GM21528 (cell line): ENCODE data around the gene DPH1.

Source experiments
- ATAC-seq: cut with Tn5 transposase; IDR thresholded peaks from one replicate; pipeline ENCODE4 v1.9.1; 2021; ENCODE audit warnings: mild to moderate bottlenecking, moderate library complexity; ENCODE audit not compliant: unreplicated experiment, low FRiP score

DPH1 gene

DNA sequence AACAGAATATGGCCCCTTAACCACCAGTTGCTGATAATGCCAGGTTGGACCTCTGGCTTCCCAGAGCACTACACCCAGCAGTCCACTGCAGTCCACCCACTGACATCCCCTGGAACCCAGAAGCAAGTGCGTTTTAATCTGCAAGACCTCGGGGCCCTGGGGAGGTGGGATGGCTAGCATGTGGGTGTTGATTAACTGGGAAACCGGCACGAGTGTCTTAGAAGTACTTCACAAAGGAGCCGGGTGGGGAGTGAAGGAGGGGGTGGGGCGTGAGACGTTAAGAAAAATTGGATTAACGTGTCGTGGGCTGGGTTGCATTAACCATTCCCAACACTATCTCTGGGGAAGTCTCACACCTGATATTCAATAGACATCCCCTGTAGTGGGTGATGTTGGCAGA lies 18.9 kb downstream of the DPH1 start:
- no peak for ATAC-seq

DNA sequence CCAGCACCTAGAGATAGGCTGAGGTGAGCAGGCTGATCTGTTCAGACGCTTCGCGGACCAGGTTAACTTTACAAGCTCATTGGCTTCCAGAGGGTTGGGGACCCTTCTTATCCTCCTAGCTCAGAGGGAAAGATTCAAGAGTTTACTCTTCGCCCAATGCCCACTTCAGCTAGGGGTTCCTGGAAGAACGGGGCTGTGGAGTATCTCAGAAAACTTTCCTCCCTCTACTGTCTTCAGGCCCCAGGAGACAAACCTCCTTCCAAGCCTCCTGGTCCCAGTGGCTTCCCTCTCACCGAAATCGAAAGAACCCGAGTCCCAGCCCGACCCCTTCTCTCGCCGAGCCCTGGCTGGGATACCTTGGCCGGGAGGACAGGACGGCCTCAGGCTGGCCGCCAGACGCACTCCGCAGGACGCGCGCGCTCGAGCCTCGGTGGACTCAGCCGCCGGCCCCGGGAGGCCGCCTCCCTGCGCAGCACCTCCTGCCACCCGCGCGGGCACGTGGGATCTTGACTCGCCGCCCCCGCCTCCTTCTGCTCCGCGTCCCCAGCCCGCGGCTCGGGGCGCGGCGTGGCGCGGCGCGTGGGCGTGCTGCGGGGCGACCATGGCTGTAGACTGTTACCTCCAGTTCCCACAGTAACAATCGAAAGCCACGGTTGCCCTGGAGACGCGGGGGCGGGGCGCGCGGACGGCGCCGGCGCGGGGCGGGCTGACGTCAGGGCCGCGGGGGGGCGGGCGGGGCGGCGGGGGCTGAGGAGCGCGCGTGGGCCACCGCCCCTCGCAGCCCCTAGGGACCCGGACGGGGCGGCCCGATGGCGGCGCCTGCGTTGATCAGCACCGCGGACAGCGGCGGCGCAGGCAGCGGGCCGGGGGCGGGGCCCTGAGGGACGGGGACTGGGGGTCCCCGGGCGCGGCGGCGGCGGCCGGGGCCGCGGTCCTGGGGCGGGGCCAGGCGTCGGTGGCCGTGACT lies 19.7 kb downstream of the DPH1 start:
- ATAC-seq = peak; percentile 41

DNA sequence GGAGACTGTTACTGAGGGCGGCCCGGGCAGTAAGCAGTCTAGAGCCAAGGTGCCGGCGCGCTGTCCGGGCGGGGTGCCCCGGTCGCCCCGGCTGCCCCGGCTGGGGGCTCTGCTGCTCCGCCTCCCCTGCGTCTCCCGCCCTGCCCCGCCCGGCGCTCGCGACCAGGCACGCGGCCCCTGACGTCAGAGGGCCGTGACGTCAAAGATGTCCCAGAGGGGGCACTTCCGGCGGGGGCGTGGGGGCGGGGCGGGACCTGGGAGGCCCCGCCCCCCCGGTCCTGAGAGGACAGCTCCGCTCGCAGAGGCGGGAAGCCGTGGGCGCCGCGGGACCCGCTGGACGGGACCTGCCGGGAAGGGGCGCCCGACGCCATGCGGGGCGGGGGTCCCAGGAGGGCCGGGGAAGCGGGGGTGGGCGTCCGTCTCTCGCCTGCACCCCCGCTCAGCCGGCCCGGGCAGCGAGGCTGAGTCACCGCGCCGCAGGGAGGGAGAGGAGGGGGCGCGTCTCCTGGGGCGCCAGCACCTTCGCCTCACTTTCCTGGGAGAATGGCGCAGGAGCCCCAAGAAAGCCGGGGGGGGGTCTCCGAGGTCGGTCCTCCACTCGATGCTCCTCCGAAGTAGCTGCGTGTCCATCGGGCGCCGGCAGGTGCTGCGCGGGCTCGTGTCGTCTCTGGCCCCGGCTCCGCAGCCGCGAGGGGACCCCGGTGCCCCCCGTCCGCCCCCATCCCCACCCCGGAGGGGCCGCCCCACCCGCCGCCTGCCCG lies 20.5 kb downstream of the DPH1 start:
- peak; percentile 11 for ATAC-seq

DNA sequence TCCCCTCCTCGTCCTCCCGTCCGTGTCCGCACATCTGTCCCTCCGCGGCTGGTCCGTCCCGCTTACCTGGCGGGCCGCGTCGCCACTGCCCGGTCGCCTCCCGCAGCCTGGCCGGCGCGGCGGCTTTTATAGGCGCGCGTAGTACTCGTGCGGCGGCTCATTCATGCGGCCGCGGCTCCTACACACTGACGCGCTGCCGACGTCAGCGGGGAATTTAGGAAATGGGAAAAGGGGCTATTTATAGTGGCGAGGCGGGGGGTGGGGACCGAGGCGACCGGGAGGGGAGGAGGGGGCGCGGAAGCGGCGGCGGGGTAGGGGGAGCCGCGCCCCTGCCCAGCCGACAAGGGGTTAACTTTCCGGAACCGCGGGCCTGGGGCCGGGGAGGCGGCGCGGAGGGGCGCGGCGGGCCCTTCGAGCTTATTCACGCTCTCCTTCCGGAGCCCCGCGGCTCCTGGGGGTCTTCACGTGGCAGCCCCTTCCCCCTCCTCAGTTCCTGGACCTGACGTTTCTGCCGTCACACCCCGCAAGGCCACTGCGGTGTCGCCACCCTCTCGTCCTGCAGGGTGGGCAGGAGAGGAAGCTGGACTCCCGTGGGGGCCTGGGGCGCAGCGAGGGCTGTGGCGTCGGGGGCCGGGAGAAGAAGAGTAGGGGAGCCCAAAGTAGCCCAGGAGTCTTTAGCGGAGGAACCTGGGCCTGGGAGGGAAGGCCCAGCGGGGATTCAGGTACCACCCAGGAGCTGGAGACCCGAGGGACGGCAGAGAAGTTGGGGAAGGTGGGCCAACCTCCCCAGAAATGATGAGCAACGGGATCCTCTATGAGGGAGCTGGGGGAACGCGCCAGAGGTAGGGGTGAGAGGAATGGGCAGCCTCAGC lies 21.3 kb downstream of the DPH1 start:
- ATAC-seq = no peak

DNA sequence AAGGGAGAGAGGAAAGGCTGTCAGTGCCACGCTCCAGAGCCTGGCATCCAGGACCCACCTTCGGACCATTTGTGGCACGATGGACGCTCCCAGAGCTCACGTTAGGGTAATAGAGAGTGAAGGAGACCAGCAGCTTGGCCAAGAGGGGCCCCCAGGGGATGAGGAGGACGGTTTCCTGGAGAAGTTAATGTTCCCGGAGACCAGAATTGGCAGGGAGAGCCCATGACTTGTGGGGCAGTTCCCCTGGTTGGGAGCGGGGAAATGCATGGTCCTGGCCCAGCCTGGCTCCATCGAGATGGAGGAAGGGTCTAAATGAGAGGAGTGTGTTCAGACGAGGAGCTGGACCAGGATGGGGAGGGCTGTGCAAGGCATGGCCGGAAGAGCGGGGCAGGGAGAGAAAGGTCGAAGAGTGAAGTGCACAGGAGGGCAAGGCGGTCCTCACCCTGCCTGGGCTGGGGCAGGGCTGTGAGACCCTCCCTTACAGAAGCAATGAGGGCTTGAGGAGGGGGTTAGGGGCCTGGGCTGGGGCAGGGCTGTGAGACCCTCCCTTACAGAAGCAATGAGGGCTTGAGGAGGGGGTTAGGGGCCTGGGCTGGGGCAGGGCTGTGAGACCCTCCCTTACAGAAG lies 22.1 kb downstream of the DPH1 start:
- ATAC-seq = no peak

DNA sequence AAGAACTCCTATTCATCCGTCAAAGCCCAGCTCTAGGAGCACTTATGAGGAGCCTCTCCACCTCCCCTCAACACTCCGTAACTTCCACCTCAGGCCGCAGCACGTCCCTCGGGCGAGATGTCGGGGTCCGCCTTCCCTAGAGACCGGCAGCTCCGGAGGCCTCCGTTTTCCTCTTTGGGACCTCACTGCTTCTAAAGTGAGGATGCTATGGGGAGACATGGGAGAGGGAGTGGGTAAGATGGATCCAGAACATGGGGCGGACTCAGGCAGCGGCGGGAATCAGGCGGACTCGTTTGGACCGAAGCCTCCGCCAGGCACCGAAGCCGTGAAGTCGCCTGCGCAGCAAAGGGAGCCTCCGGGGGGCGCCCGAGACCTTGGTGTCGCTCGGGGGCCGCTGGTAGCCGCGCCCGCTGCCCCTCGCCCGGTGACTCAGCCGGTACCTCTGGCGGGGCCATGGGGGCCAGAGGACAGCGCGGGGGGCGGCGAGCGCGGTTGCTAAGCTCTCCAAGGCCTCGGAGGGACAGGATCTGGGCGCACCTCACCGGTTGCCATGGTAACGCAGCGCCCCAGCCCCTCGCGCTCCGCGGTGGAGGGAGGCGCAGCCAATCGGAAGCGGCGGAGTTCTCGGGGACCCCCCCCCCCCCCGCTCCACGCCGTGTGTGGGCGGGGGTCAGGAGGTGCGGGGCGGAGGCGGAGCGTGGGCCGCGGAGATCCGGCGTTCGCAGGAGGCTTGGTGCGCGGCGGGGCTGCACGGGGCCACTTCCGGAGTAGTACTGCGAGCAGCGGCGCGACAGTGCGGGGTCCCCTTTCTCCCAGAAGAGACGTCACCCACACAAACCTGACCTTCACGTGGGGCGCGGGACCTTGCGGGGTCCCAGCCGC lies 23.7 kb downstream of the DPH1 start:
- no peak for ATAC-seq

DNA sequence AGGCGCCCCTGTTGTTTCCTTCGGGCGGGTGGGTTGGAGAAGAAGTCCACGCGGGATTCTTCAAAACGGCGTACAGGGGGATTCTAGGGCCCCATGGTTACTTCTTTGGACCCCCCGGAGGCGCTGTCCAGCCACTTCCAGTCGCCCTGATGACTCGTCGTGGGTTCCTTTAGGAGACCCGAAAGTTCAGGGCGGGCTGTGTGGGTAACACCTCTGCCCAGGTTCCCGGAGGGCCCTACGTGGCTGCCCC lies 24.2 kb downstream of the DPH1 start:
- no peak for ATAC-seq

DNA sequence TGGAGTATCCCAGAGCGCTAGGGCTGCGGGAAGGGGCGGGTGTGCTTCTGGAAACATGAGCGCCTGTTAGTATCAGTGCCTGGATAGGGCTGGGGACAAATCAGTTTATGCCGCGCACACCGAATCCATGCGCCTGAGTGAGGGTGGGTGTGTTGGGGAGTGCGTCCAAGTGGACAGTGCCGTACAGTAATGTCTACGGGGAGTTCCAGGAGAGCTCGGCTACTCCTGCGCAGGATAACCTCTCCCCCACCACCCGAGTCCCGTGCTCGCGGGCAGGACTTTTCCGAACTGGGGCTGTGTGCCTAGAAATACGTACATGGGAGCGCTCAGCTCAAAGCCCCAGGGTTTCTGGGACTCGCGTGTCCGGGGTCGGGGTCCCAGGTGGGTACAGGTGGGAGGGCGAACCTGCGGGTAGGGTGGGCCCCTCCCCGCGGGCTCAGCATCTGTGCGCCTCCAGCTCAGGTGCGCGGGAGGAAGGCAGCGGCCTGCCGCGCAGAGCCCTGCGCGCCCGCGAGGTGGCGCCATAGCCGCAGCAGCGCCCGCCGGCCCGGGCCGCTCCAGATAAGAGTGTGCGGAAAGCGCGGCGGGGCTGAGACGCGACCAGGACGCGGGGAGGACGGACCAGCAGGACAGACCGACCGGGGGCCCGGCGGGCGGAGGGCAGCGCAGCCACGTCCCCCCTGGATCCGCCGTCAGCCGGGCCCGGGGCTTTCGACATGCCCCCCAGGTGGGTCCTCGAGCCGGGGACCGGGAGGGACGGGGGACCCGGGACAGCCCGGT lies 24.7 kb downstream of the DPH1 start, which contains the start of gene HIC1:
HIC1 (plus strand) TSS at position 592 of the 780 bp plus-strand sequence. CDS start 1,588 bp downstream, outside the sequence.
- peak; percentile 30 for ATAC-seq

DNA sequence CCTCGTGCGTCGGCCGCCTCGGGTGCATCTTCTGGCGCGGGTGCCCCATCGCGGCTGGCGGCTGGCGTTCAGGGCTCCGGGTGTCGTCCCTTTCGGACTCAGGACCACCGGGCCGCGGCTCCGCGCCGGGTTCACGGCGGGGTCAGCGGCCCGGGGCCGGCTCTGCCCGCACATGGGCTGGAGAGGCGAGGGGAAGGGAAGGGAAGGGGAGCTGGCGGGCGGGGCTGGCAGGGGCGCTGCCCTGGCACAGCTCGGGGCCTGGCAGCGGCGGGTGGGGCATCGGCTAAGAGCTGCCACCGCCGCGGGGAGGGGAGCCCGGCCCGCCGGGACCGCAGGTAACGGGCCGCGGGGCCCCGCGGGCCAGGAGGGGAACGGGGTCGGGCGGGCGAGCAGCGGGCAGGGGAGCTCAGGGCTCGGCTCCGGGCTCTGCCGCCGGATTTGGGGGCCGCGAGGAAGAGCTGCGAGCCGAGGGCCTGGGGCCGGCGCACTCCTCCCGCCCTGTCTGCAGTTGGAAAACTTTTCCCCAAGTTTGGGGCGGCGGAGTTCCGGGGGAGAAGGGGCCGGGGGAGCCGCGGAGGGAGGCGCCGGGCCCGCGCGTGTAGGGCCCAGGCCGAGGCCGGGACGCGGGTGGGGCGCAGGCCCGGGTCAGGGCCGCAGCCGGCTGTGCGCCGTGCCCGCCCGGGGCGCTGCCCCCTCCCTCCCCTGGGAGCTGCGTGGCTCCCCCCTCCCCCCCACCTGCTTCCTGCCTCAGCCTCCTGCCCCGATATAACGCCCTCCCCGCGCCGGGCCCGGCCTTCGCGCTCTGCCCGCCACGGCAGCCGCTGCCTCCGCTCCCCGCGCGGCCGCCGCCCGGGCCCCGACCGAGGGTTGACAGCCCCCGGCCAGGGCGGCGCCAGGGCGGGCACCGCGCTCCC lies 25.6 kb downstream of the DPH1 start:
- no peak for ATAC-seq

DNA sequence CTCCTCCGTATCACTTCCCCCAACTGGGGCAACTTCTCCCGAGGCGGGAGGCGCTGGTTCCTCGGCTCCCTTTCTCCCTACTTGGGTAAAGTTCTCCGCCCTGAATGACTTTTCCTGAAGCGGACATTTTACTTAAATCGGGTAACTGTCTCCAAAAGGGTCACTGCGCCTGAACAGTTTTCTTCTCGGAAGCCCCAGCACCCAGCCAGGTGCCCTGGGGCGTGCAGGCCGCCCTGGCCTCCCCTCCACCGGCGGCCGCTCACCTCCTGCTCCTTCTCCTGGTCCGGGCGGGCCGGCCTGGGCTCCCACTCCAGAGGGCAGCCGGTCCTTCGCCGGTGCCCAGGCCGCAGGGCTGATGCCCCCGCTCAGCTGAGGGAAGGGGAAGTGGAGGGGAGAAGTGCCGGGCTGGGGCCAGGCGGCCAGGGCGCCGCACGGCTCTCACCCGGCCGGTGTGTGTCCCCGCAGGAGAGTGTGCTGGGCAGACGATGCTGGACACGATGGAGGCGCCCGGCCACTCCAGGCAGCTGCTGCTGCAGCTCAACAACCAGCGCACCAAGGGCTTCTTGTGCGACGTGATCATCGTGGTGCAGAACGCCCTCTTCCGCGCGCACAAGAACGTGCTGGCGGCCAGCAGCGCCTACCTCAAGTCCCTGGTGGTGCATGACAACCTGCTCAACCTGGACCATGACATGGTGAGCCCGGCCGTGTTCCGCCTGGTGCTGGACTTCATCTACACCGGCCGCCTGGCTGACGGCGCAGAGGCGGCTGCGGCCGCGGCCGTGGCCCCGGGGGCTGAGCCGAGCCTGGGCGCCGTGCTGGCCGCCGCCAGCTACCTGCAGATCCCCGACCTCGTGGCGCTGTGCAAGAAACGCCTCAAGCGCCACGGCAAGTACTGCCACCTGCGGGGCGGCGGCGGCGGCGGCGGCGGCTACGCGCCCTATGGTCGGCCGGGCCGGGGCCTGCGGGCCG lies 26.5 kb downstream of the DPH1 start:
- no peak for ATAC-seq

DNA sequence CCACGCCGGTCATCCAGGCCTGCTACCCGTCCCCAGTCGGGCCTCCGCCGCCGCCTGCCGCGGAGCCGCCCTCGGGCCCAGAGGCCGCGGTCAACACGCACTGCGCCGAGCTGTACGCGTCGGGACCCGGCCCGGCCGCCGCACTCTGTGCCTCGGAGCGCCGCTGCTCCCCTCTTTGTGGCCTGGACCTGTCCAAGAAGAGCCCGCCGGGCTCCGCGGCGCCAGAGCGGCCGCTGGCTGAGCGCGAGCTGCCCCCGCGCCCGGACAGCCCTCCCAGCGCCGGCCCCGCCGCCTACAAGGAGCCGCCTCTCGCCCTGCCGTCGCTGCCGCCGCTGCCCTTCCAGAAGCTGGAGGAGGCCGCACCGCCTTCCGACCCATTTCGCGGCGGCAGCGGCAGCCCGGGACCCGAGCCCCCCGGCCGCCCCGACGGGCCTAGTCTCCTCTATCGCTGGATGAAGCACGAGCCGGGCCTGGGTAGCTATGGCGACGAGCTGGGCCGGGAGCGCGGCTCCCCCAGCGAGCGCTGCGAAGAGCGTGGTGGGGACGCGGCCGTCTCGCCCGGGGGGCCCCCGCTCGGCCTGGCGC lies 27.3 kb downstream of the DPH1 start:
- no peak for ATAC-seq

DNA sequence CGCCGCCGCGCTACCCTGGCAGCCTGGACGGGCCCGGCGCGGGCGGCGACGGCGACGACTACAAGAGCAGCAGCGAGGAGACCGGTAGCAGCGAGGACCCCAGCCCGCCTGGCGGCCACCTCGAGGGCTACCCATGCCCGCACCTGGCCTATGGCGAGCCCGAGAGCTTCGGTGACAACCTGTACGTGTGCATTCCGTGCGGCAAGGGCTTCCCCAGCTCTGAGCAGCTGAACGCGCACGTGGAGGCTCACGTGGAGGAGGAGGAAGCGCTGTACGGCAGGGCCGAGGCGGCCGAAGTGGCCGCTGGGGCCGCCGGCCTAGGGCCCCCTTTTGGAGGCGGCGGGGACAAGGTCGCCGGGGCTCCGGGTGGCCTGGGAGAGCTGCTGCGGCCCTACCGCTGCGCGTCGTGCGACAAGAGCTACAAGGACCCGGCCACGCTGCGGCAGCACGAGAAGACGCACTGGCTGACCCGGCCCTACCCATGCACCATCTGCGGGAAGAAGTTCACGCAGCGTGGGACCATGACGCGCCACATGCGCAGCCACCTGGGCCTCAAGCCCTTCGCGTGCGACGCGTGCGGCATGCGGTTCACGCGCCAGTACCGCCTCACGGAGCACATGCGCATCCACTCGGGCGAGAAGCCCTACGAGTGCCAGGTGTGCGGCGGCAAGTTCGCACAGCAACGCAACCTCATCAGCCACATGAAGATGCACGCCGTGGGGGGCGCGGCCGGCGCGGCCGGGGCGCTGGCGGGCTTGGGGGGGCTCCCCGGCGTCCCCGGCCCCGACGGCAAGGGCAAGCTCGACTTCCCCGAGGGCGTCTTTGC lies 28.0 kb downstream of the DPH1 start:
- ATAC-seq = no peak

DNA sequence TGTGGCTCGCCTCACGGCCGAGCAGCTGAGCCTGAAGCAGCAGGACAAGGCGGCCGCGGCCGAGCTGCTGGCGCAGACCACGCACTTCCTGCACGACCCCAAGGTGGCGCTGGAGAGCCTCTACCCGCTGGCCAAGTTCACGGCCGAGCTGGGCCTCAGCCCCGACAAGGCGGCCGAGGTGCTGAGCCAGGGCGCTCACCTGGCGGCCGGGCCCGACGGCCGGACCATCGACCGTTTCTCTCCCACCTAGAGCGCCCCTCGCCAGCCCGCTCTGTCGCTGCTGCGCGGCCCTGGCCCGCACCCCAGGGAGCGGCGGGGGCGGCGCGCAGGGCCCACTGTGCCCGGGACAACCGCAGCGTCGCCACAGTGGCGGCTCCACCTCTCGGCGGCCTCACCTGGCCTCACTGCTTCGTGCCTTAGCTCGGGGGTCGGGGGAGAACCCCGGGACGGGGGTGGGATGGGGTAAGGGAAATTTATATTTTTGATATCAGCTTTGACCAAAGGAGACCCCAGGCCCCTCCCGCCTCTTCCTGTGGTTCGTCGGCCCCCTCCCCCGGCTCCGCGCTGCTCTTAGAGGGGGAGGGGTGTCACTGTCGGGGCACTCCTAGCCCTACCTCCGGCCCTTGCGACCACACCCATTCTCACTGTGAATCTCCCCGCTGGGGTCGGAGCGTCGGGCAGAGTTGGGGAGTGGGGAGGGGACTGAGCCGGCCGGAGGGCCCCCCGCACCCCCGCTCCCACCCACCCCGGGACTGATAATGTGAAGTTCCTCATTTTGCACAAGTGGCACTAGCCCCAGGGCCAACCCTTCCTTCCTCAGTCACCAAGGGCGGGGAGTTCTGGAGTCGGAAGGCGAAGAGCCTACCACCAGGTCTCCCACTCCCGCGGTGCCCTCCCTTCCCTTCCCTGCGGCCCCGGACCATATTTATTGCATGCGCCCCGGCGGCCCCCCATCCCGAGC lies 28.9 kb downstream of the DPH1 start:
- no peak for ATAC-seq
